Retinal pigment epithelial cell (primary cell): ENCODE measurements around the gene TTC17.

Source experiments
- DNase-seq: peaks from one replicate; pipeline ENCODE4 v3.0.0-alpha.2; 2010; ENCODE audit warnings: low read depth
- H3K4me3 ChIP-seq: 2 replicates; pipeline ENCODE4 v1.5.1; 2011; ENCODE audit warnings: mild to moderate bottlenecking, low read length, control low read depth, moderate library complexity
- TF ChIP-seq, protein P1 (sequence below): conservative IDR thresholded peaks from 2 replicates; pipeline ENCODE4 v1.5.1; 2011; ENCODE audit warnings: low read depth, low read length, control low read depth, inconsistent platforms

TTC17 gene

GRCh38 chr11:43537833-43538615, 179.3 kb downstream of the TTC17 start:
- TF ChIP-seq, protein P1, sequence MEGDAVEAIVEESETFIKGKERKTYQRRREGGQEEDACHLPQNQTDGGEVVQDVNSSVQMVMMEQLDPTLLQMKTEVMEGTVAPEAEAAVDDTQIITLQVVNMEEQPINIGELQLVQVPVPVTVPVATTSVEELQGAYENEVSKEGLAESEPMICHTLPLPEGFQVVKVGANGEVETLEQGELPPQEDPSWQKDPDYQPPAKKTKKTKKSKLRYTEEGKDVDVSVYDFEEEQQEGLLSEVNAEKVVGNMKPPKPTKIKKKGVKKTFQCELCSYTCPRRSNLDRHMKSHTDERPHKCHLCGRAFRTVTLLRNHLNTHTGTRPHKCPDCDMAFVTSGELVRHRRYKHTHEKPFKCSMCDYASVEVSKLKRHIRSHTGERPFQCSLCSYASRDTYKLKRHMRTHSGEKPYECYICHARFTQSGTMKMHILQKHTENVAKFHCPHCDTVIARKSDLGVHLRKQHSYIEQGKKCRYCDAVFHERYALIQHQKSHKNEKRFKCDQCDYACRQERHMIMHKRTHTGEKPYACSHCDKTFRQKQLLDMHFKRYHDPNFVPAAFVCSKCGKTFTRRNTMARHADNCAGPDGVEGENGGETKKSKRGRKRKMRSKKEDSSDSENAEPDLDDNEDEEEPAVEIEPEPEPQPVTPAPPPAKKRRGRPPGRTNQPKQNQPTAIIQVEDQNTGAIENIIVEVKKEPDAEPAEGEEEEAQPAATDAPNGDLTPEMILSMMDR, result no peak
- no peak for DNase-seq
- no peak overlapping the region for H3K4me3 ChIP-seq

DNA sequence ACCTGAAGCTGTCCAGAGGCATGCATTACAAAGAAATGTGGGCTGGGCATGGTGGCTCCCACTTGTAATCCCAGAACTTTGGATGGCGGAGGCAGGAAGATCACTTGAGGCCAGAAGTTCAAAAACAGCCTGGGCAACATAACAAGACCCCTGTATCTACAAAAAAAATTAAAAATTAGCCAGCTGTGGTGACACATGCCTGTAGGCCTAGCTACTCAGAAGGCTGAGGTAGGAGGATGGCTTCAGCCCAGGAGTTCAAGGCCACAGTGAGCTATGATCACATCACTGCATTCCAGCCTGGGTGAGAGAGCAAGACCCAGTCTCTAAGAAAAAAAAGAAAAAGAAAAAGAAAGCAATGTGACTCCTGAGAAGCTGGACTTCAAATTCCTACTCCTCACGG, 183.3 kb downstream of the TTC17 start:
- DNase-seq, result no peak
- TF ChIP-seq, protein P1, result no peak

DNA sequence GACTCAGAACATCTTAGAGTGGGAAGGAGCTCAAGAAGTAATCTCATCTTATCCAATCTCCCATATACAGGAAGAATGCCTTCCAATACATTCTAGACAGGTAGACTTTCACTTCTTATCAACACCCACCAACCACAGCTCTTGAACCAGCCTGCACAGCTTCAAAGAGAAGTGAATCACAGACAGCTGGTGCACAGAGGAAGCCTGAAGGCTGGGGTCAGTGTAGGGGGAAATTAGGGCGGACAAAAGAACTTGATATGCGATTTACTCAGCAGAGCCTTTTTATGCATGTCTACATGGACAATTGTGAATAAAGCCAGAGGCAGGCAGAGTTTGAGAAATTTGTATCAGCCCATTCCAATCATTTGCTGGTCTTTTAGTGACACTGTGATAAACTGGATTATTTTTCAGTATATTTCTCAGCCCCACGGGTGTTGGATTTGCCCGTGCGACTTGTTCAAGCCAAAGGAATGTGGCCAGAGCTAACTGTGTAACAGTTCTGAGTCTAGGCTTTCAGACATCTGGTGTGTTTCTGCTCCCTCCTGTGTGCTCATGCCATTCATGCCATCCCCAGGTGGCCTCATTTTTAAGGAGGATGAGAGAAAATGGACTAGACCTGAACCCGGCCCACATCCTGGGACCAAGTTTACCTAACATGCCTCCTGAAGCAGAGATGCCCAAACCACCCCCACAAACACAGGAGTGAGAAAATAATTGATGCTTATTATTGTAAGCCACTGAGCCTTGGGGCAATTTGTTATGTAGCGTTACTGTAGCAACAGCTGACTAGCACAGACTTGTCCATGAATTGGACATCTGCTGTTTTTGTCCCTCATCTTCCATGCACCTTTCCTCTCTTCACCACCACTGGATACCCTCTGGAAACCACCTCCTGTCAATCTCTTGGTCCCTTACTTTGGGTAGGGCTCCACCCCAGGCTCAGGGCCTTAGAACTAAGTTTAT, 184.3 kb downstream of the TTC17 start:
- TF ChIP-seq, protein P1, result no peak
- H3K4me3 ChIP-seq, result no peak overlapping the region
- DNase-seq, result no peak

More for the DNA sequence above, 183.3 kb downstream of the TTC17 start:
- no peak overlapping the region for H3K4me3 ChIP-seq
